ENCODE measurements around the gene GIPC1.

Gene GIPC1

GRCh38 chr19:14450876-14451275 is 45.1 kb downstream of the GIPC1 start:
- no peaks in the 10 kb centered on the region for H3K27me3 ChIP-seq (ENCODE audit: control insufficient read depth in 1 of 2, insufficient read depth in 1 of 2, low read length in 2 of 2)
- no peak overlapping the region for H3K9ac ChIP-seq (ENCODE audit: low read length)
- WGBS: over 99% methylated on average over 19 of the region's 19 CpGs
- no peaks in the 10 kb centered on the region for H3K9me3 ChIP-seq (ENCODE audit: control insufficient read depth, low read length)
- H3K4me2 ChIP-seq (ENCODE audit: low read length, poor library complexity, severe bottlenecking): no peak overlapping the region
- no peak overlapping the region for H4K91ac ChIP-seq (ENCODE audit: low read length)
- no peak overlapping the region for H3K14ac ChIP-seq (ENCODE audit: low read length in 2 of 2)
- no peak overlapping the region for H2AK5ac ChIP-seq (ENCODE audit: low read length, severe bottlenecking)
- H3K4ac ChIP-seq (ENCODE audit: low read depth in 1 of 2, low read length in 2 of 2): no peak overlapping the region
- H3K4me1 ChIP-seq (ENCODE audit: control insufficient read depth, insufficient read depth, low read depth, low read length): peaks cover 3% of the 10 kb centered on the region
- no peak overlapping the region for H3K4me3 ChIP-seq (ENCODE audit: insufficient read depth in 1 of 2, low read depth in 1 of 2, low read length in 2 of 2)
- H2BK12ac ChIP-seq (ENCODE audit: low read length in 2 of 2): no peak overlapping the region
- H3K18ac ChIP-seq (ENCODE audit: low read depth in 1 of 2, low read length in 2 of 2): no peak overlapping the region
- H3K27ac ChIP-seq (ENCODE audit: low read length, poor library complexity, severe bottlenecking): no peak overlapping the region
- DNase-seq: no peak
- no peak overlapping the region for H2BK15ac ChIP-seq (ENCODE audit: low read depth, poor library complexity, severe bottlenecking)
- H4K8ac ChIP-seq (ENCODE audit: low read length): no peak overlapping the region
- H3K79me1 ChIP-seq (replicated peaks; ENCODE audit: low read length, poor library complexity, severe bottlenecking): peaks cover 8% of the 10 kb centered on the region
- H2BK5ac ChIP-seq (ENCODE audit: low read depth, low read length, poor library complexity, severe bottlenecking): no peak overlapping the region
- H2BK120ac ChIP-seq (ENCODE audit: low read depth, low read length): no peak overlapping the region
- H2AFZ ChIP-seq (ENCODE audit: low read depth, low read length): no peak overlapping the region
- peaks cover 68 to 73% of the 10 kb centered on the region in 2 experiments for H3K36me3 ChIP-seq (ENCODE audit: control insufficient read depth in 1 of 2, insufficient read depth in 2 of 2, low read depth in 1 of 2, low read length in 2 of 2)
- no peak overlapping the region for H3K23ac ChIP-seq (ENCODE audit: low read length in 2 of 2)

- Histone ChIP-seq H3K9me3 (ENCODE audit: control insufficient read depth, low read length) (no peaks in the 10 kb centered on the region), H3K27me3 (ENCODE audit: control insufficient read depth in 1 of 2, insufficient read depth in 1 of 2, low read length in 2 of 2) (no peaks in the 10 kb centered on the region), H3K79me1 (replicated peaks; ENCODE audit: low read length, poor library complexity, severe bottlenecking) (peaks cover 8% of the 10 kb centered on the region), H2BK5ac (ENCODE audit: low read depth, low read length, poor library complexity, severe bottlenecking) (no peak overlapping the region), H3K18ac (ENCODE audit: low read depth in 1 of 2, low read length in 2 of 2) (no peak overlapping the region), H4K8ac (ENCODE audit: low read length) (no peak overlapping the region), H2BK120ac (ENCODE audit: low read depth, low read length) (no peak overlapping the region), H3K4ac (ENCODE audit: low read depth in 1 of 2, low read length in 2 of 2) (no peak overlapping the region), H3K9ac (ENCODE audit: low read length) (no peak overlapping the region), H2BK15ac (ENCODE audit: low read depth, poor library complexity, severe bottlenecking) (no peak overlapping the region), H3K14ac (ENCODE audit: low read length in 2 of 2) (no peak overlapping the region), H3K4me1 (ENCODE audit: control insufficient read depth, insufficient read depth, low read depth, low read length) (peaks cover 3% of the 10 kb centered on the region), H2AK5ac (ENCODE audit: low read length, severe bottlenecking) (no peak overlapping the region), H4K91ac (ENCODE audit: low read length) (no peak overlapping the region), H3K23ac (ENCODE audit: low read length in 2 of 2) (no peak overlapping the region), H3K36me3 (ENCODE audit: control insufficient read depth in 1 of 2, insufficient read depth in 2 of 2, low read depth in 1 of 2, low read length in 2 of 2) (peaks cover 66 to 73% of the 10 kb centered on the region in 2 experiments), H2BK12ac (ENCODE audit: low read length in 2 of 2) (no peak overlapping the region), H2AFZ (ENCODE audit: low read depth, low read length) (no peak overlapping the region), H3K4me3 (ENCODE audit: insufficient read depth in 1 of 2, low read depth in 1 of 2, low read length in 2 of 2) (no peak overlapping the region), H3K4me2 (ENCODE audit: low read length, poor library complexity, severe bottlenecking) (no peak overlapping the region), H3K27ac (ENCODE audit: low read length, poor library complexity, severe bottlenecking) (no peak overlapping the region)
- DNase-seq: peak; percentile 55
- WGBS: 77% methylated on average over 29 of the region's 30 CpGs
Measured at GRCh38 chr19:14450168-14450874, 45.6 kb downstream of the GIPC1 start.

DNA sequence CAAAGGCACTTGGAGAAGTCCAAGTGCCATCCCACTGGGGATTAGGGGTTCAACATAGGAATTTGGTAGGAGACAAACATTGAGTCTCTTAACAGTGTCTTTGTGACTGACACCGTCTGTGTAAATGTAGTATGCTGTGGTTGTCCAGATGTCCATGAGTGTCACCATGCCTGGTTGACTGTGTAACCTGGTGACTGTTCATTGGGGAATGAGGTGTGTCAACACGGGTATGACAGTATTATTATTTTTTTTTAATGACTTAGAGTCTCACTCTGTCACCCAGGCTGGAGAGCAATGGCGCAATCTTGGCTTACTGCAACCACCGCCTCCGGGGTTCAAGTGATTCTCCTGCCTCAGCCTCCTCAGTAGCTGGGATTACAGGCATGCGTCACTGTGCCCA is 46.6 kb downstream of the GIPC1 start:
- Histone ChIP-seq H2BK15ac (ENCODE audit: low read depth, poor library complexity, severe bottlenecking) (no peak overlapping the region), H3K4me3 (ENCODE audit: insufficient read depth in 1 of 2, low read depth in 1 of 2, low read length in 2 of 2) (no peak overlapping the region), H2BK120ac (ENCODE audit: low read depth, low read length) (no peak overlapping the region), H3K27ac (ENCODE audit: low read length, poor library complexity, severe bottlenecking) (no peak overlapping the region), H3K36me3 (ENCODE audit: control insufficient read depth in 1 of 2, insufficient read depth in 2 of 2, low read depth in 1 of 2, low read length in 2 of 2) (peaks cover 72 to 74% of the 10 kb centered on the region in 2 experiments), H2BK12ac (ENCODE audit: low read length in 2 of 2) (no peak overlapping the region), H3K79me1 (replicated peaks; ENCODE audit: low read length, poor library complexity, severe bottlenecking) (peaks cover 8% of the 10 kb centered on the region), H3K9ac (ENCODE audit: low read length) (no peak overlapping the region), H3K4me2 (ENCODE audit: low read length, poor library complexity, severe bottlenecking) (no peak overlapping the region), H3K4me1 (ENCODE audit: control insufficient read depth, insufficient read depth, low read depth, low read length) (peaks cover 3% of the 10 kb centered on the region), H4K91ac (ENCODE audit: low read length) (no peak overlapping the region), H3K27me3 (ENCODE audit: control insufficient read depth in 1 of 2, insufficient read depth in 1 of 2, low read length in 2 of 2) (no peaks in the 10 kb centered on the region), H2BK5ac (ENCODE audit: low read depth, low read length, poor library complexity, severe bottlenecking) (no peak overlapping the region), H3K14ac (ENCODE audit: low read length in 2 of 2) (no peak overlapping the region), H3K23ac (ENCODE audit: low read length in 2 of 2) (no peak overlapping the region), H3K18ac (ENCODE audit: low read depth in 1 of 2, low read length in 2 of 2) (no peak overlapping the region), H3K4ac (ENCODE audit: low read depth in 1 of 2, low read length in 2 of 2) (no peak overlapping the region), H2AK5ac (ENCODE audit: low read length, severe bottlenecking) (no peak overlapping the region), H2AFZ (ENCODE audit: low read depth, low read length) (no peak overlapping the region), H4K8ac (ENCODE audit: low read length) (no peak overlapping the region), H3K9me3 (ENCODE audit: control insufficient read depth, low read length) (no peaks in the 10 kb centered on the region)
- WGBS: 97% methylated on average over 5 of the region's 6 CpGs
- no peak for DNase-seq

DNA sequence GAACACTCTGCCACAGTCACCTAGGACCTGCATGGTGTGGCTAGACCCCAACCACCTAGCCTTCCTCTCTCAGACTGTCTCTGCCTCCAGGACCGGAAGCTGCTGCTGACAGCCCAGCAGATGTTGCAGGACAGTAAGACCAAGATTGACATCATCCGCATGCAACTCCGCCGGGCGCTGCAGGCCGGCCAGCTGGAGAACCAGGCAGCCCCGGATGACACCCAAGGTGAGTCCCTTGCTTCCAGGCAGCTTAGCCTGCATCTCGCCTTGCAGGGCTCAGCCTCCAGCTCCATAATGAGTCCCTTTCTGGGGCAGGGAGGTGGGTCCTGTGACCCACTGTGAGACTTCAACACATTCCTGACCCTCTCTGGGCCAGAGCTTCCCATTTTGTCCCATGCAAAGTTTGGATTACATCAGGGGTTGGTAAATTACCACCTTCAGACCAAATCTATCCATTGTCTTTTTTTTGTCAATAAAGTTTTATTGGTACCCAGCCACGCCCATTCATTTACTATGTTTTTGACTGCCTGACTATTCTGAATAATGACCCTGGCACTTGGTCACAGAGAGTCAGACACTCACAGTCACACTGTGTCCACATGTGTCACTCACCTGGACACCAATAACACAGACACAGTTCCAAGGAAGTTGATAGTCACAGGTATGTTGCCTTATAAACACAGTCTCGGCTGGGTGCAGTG is 49.4 kb downstream of the GIPC1 start:
- peaks cover 82% of the 10 kb centered on the region in 2 experiments for H3K36me3 ChIP-seq (ENCODE audit: control insufficient read depth in 1 of 2, insufficient read depth in 2 of 2, low read depth in 1 of 2, low read length in 2 of 2)
- no peak overlapping the region for H3K23ac ChIP-seq (ENCODE audit: low read length in 2 of 2)
- DNase-seq: no peak
- no peak overlapping the region for H4K8ac ChIP-seq (ENCODE audit: low read length)
- H3K9ac ChIP-seq (ENCODE audit: low read length): no peak overlapping the region
- H3K18ac ChIP-seq (ENCODE audit: low read depth in 1 of 2, low read length in 2 of 2): no peak overlapping the region
- peaks cover 8% of the 10 kb centered on the region for H3K79me1 ChIP-seq (replicated peaks; ENCODE audit: low read length, poor library complexity, severe bottlenecking)
- 97% methylated on average over 10 of the region's 10 CpGs for WGBS
- no peak overlapping the region for H3K14ac ChIP-seq (ENCODE audit: low read length in 2 of 2)
- H3K4ac ChIP-seq (ENCODE audit: low read depth in 1 of 2, low read length in 2 of 2): no peak overlapping the region
- H3K27me3 ChIP-seq (ENCODE audit: control insufficient read depth in 1 of 2, insufficient read depth in 1 of 2, low read length in 2 of 2): no peaks in the 10 kb centered on the region
- no peak overlapping the region for H2AFZ ChIP-seq (ENCODE audit: low read depth, low read length)
- H2BK12ac ChIP-seq (ENCODE audit: low read length in 2 of 2): no peak overlapping the region
- H2BK15ac ChIP-seq (ENCODE audit: low read depth, poor library complexity, severe bottlenecking): no peak overlapping the region
- H3K27ac ChIP-seq (ENCODE audit: low read length, poor library complexity, severe bottlenecking): no peak overlapping the region
- no peak overlapping the region for H3K4me2 ChIP-seq (ENCODE audit: low read length, poor library complexity, severe bottlenecking)
- no peak overlapping the region for H2BK5ac ChIP-seq (ENCODE audit: low read depth, low read length, poor library complexity, severe bottlenecking)
- peaks cover 3% of the 10 kb centered on the region for H3K4me1 ChIP-seq (ENCODE audit: control insufficient read depth, insufficient read depth, low read depth, low read length)
- no peak overlapping the region for H4K91ac ChIP-seq (ENCODE audit: low read length)
- no peak overlapping the region for H2BK120ac ChIP-seq (ENCODE audit: low read depth, low read length)
- H3K4me3 ChIP-seq (ENCODE audit: insufficient read depth in 1 of 2, low read depth in 1 of 2, low read length in 2 of 2): no peak overlapping the region
- no peaks in the 10 kb centered on the region for H3K9me3 ChIP-seq (ENCODE audit: control insufficient read depth, low read length)
- no peak overlapping the region for H2AK5ac ChIP-seq (ENCODE audit: low read length, severe bottlenecking)
